Psoas muscle (tissue), 8 donors: ENCODE measurements around the gene C10orf71. TPM values are rescaled to one million over a fixed set of nuclear protein-coding genes. Genes with fewer than 3 reads are reported as not detected.

Experiments
- ATAC-seq, 4 donors: fragments of 200-7000 bp; cut with Tn5 transposase; one replicate each; pipeline ENCODE4 v1.9.1; 2020; ENCODE audit warnings: moderate library complexity in 3 of 4, mild to moderate bottlenecking in 2 of 4
- DNase-seq, 2 donors: peaks; one replicate each; pipeline ENCODE4 v3.0.0-alpha.2; 2020
- H3K27ac ChIP-seq: fragments of 200-600 bp; one replicate; pipeline ENCODE4 v1.8.0; 2022
- H3K27me3 ChIP-seq, 3 donors: fragments of 200-600 bp in 1 of 3; one replicate each; pipeline versions ENCODE4 v1.6.1 to v1.8.0; 2013 to 2022; ENCODE audit warnings: low read length in 2 of 3, mild to moderate bottlenecking in 2 of 3, moderate library complexity in 1 of 3; ENCODE audit not compliant: insufficient read depth in 3 of 3
- H3K36me3 ChIP-seq, 2 donors: fragments of 200-600 bp in 1 of 2; one replicate each; pipeline versions ENCODE4 v1.6.1 to v1.8.0; 2013 to 2022; ENCODE audit warnings: low read depth in 1 of 2, mild to moderate bottlenecking in 1 of 2, moderate library complexity in 1 of 2; ENCODE audit not compliant: insufficient read depth in 1 of 2
- H3K4me1 ChIP-seq: fragments of 200-600 bp; one replicate; pipeline ENCODE4 v1.8.0; 2022
- H3K4me3 ChIP-seq: fragments of 200-600 bp; one replicate; pipeline ENCODE4 v1.8.0; 2022; ENCODE audit warnings: mild to moderate bottlenecking
- H3K9me3 ChIP-seq: fragments of 200-600 bp; one replicate; pipeline ENCODE4 v1.8.0; 2022
- CTCF ChIP-seq: fragments of 200-600 bp; IDR thresholded peaks from one replicate; pipeline ENCODE4 v1.8.0; 2022; ENCODE audit warnings: antibody characterized with exemption
- WGBS, 3 donors: extraction: QIAGEN DNeasy Blood & Tissue Kit; methylation state at CpG; one replicate each; pipeline versions ENCODE4 v1.1.6 to v1.1.7; 2013; 5-methylcytosine and 5-hydroxymethylcytosine counted together
- intact Hi-C, 2 donors: fragments of 100-400 bp; cut with DNase I; formaldehyde crosslinking; loops; one replicate each; pipeline versions ENCODE4 v1.11.0 to v1.14.2; 2022
- polyA plus RNA-seq, 3 donors: library from polyadenylated mRNA; stranded (reverse); fragments of 200-250 nt; gene quantifications; one replicate each; pipeline ENCODE4 v1.2.3, GENCODE V29; 2013
- total RNA-seq, 4 donors: library from RNA; stranded (reverse); fragmentation: NEBNext Ultra II Directional in 2 of 4; extraction: Animal tissue kit (Norgen Biotek cat#: 25700) in 2 of 4; gene quantifications; one replicate each; pipeline versions ENCODE4 v1.2.1 to v1.2.4, GENCODE V29; 2021 to 2023
- donor health status: healthy with polysubstance abuse.
- donor health status: DM: no; HTN: no; CAD: no; lungs with moderate emphysema.
- donor health status: Bipolar disorder and iron deficiency.
- donor health status: healthy.
- donor health status: DM: yes; HTN: yes; CAD: no.
- donor health status: DM: no; HTN: no; CAD: no.
- donor health status: DM: no; HTN: no; CAD: no.
- donor health status: DM: yes; HTN: yes; CAD: no.

The C10orf71 gene
- total and polyA plus RNA-seq, 7 donors, result 4.2 to 356 (median 83.8) TPM

GRCh38 chr10:49274886-49275285, 24.1 kb upstream of the C10orf71 start:
- ATAC-seq (no peak), DNase-seq (no peak)
- TF ChIP-seq CTCF, result no peak
- Histone ChIP-seq H3K9me3 (no peaks in the 10 kb centered on the region), H3K36me3 (no peaks in the 10 kb centered on the region), H3K4me3 (no peak overlapping the region), H3K4me1 (peaks cover 61% of the 10 kb centered on the region), H3K27ac (peak overlapping the region; percentile 10), H3K27me3 (no peaks in the 10 kb centered on the region)
- intact Hi-C loops, result no loop called here
- WGBS, 3 donors, result 63 to 95% (median 72%) methylated on average over 6 of the region's 6 CpGs

- intact Hi-C loops, result no loop called here
- Histone ChIP-seq H3K9me3 (no peaks in the 10 kb centered on the region), H3K4me1 (peaks cover 60% of the 10 kb centered on the region), H3K27ac (no peak overlapping the region), H3K27me3 (no peaks in the 10 kb centered on the region), H3K36me3 (no peaks in the 10 kb centered on the region), H3K4me3 (no peak overlapping the region)
- ATAC-seq, result no peak
- DNase-seq, result no peak
- WGBS, 3 donors, result 90 to 92% (median 90%) methylated on average over 4 of the region's 4 CpGs
- no peak for TF ChIP-seq CTCF
These were observed 23.1 kb upstream of the C10orf71 start for GRCh38 chr10:49275896-49276295.

DNA sequence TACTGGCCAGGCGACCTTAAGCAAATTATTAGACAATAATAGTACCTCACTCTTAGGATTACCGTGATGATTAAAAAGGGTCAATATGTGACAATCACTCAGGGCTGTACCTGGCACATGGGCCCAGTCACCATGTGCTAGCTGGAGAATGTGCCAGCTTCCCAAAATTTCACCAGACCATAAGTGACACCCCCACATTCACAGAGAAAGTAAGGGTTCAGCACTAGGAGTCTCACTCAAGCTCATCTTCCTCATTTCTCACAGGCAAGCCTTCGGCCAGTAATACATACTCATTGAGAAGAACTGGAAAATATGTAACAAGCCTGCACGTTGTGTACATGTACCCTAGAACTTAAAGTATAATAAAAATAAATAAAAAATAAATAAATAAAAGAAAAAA, 22.4 kb upstream of the C10orf71 start:
- DNase-seq, result no peak
- Histone ChIP-seq H3K4me1 (peaks cover 58% of the 10 kb centered on the region), H3K4me3 (no peak overlapping the region), H3K36me3 (no peaks in the 10 kb centered on the region), H3K27ac (no peak overlapping the region), H3K9me3 (no peaks in the 10 kb centered on the region), H3K27me3 (no peaks in the 10 kb centered on the region)
- ATAC-seq, result no peak
- intact Hi-C loops, result no loop called here
- 88 to 91% (median 89%) methylated on average over 4 of the region's 4 CpGs for WGBS, 3 donors
- no peak for TF ChIP-seq CTCF

DNA sequence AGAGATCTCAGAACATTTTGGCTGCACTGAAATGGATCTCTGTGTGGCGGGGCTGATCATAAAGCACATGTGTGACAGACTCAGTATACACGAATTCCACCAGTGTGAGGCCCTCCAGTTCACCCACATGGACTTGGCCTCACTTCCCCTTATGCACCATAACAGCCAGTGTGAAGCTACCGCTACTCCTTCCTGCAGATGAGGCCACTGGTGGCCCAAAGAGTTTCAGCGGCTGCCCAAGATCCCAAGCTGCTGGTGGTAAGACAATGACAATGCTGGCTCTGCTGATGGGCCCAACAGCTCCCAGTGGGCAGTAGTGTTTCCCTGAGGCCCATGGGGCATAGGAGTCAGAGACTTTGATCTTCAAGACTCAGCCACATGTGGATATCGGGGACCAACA, 21.0 kb upstream of the C10orf71 start:
- Histone ChIP-seq H3K9me3 (no peaks in the 10 kb centered on the region), H3K36me3 (no peaks in the 10 kb centered on the region), H3K4me3 (no peak overlapping the region), H3K4me1 (peaks cover 57% of the 10 kb centered on the region), H3K27ac (peak overlapping the region; percentile 87), H3K27me3 (no peaks in the 10 kb centered on the region)
- DNase-seq (no peak), ATAC-seq (peak in 1 of 4 donors; percentile 6)
- WGBS, 3 donors, result 71 to 90% (median 81%) methylated on average over 5 of the region's 5 CpGs
- no peak for TF ChIP-seq CTCF
- intact Hi-C loops, result no loop called here

DNA sequence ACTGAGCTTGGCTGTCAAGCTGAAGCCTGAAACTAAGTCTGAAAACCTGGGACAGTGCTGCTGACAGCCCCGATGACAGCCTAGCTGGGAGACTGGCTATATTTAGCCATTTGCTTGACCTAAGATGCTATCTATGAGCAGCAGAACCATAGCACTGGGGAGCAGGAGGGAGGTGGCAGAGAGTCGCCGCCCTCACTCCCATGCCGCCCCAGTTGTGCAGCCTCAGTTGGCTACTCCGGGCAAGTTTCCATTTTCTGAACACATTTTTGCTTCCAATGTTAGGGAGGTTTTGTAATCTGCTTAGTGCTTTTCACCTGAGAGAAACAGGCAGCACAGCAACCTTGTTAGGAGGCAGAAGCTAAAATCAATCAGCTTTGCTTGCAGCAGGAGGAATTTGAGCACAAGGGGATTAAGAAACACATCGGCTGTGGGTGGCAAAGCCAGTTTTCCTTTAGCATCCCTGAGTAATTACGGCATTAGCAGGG, 20.4 kb upstream of the C10orf71 start:
- peak overlapping the region; percentile 25 for H3K4me3 ChIP-seq
- intact Hi-C loops, result no loop called here
- no peaks in the 10 kb centered on the region for H3K27me3 ChIP-seq
- DNase-seq (no peak), ATAC-seq (peak; percentile 81 to 89 (median 86))
- H3K4me1 ChIP-seq, result peaks cover 57% of the 10 kb centered on the region
- H3K27ac ChIP-seq, result peak overlapping the region; percentile 87
- no peaks in the 10 kb centered on the region for H3K36me3 ChIP-seq
- H3K9me3 ChIP-seq, result no peaks in the 10 kb centered on the region
- TF ChIP-seq CTCF, result no peak
- 15 to 36% (median 20%) methylated on average over 7 of the region's 7 CpGs for WGBS, 3 donors
